GM12878 (cell line): ENCODE data around the gene ZC3H10. TPM values are rescaled to one million over a fixed set of nuclear protein-coding genes. Genes with fewer than 3 reads are reported as not detected.

Source experiments
- ATF7 ChIP-seq: fragments of 450-650 bp; IDR thresholded peaks from 2 replicates; pipeline ENCODE4 v1.6.1; 2016; ENCODE audit warnings: low read depth, mild to moderate bottlenecking
- CEBPZ ChIP-seq: fragments of 150-350 bp; IDR thresholded peaks from 2 replicates; pipeline ENCODE4 v1.6.1; 2016; ENCODE audit warnings: low read depth, low read length
- CTCF ChIP-seq, 3 experiments: IDR thresholded peaks in 2 of 3; conservative IDR thresholded peaks in 1 of 3; 2 replicates each; pipeline ENCODE4 v1.5.1; 2011; ENCODE audit warnings: low read depth in 3 of 3, low read length in 3 of 3, mild to moderate bottlenecking in 3 of 3, control low read depth in 2 of 3, moderate library complexity in 2 of 3, inconsistent platforms in 1 of 3, mixed read lengths in 1 of 3; ENCODE audit not compliant: control insufficient read depth in 2 of 3, insufficient read depth in 1 of 3; ENCODE audit errors: extremely low read depth in 1 of 3
- EP300 ChIP-seq, 2 experiments: fragments of 150-350 bp in 1 of 2; IDR thresholded peaks; 2 replicates each; pipeline ENCODE4 v1.6.1; 2011 to 2012; ENCODE audit warnings: low read depth in 2 of 2, low read length in 2 of 2, borderline replicate concordance in 1 of 2, improper control_type of control experiment in 1 of 2, inconsistent platforms in 1 of 2; ENCODE audit not compliant: control insufficient read depth in 1 of 2
- IKZF2 ChIP-seq, 2 experiments: fragments of 450-650 bp; IDR thresholded peaks; 2 replicates each; pipeline ENCODE4 v1.6.1; 2017; ENCODE audit warnings: mild to moderate bottlenecking in 2 of 2, moderate library complexity in 2 of 2
- KAT2A ChIP-seq: conservative IDR thresholded peaks from 2 replicates; pipeline ENCODE4 v1.6.1; 2011; ENCODE audit warnings: low read depth, low read length; ENCODE audit not compliant: control insufficient read depth
- MEF2B ChIP-seq: fragments of 450-650 bp; IDR thresholded peaks from 2 replicates; pipeline ENCODE4 v1.6.1; 2018; ENCODE audit warnings: mild to moderate bottlenecking, moderate library complexity; ENCODE audit not compliant: partially characterized antibody, poor library complexity, severe bottlenecking
- NR2C2 ChIP-seq: IDR thresholded peaks from 2 replicates; pipeline ENCODE4 v1.6.1; 2011; ENCODE audit warnings: borderline replicate concordance, low read depth; ENCODE audit not compliant: control insufficient read depth, insufficient read length
- RFX5 ChIP-seq: IDR thresholded peaks from 2 replicates; pipeline ENCODE4 v1.6.1; 2011; ENCODE audit warnings: low read depth, low read length, improper control_type of control experiment
- SRF ChIP-seq, 2 experiments: IDR thresholded peaks; 2 replicates each; pipeline ENCODE4 v1.6.1; 2011; ENCODE audit warnings: low read depth in 2 of 2, low read length in 2 of 2, mild to moderate bottlenecking in 1 of 2, moderate library complexity in 1 of 2
- SUZ12 ChIP-seq: fragments of 200-600 bp; sonication (generic); IDR thresholded peaks from one replicate; pipeline ENCODE4 v1.6.1; 2018; ENCODE audit warnings: antibody characterized with exemption, mild to moderate bottlenecking; ENCODE audit not compliant: unreplicated experiment
- ZZZ3 ChIP-seq: IDR thresholded peaks from 2 replicates; pipeline ENCODE4 v1.6.1; 2011; ENCODE audit warnings: low read depth; ENCODE audit not compliant: control insufficient read depth, insufficient read length
- polyA plus RNA-seq, 11 experiments: library from polyadenylated mRNA; depleted of rRNA in 4 of 11; unstranded in 6 of 11; stranded (reverse) in 5 of 11; fragments of >200 nt; fragmentation: Nextera tagmentation in 4 of 11; fragmentation: Illumina TruSeq in 1 of 11; extraction: Ambion mirVana in 4 of 11; extraction: Trizol in 1 of 11; gene quantifications; 1 replicate in 1 of 11; 2 replicates in 10 of 11; pipeline versions ENCODE4 v1.2.1 to v1.2.3, GENCODE V29; 2011 to 2016; ENCODE audit warnings: inconsistent platforms in 2 of 11, missing spikeins in 2 of 11, low read depth in 1 of 11
- total RNA-seq, 4 experiments: library from RNA; depleted of rRNA in 3 of 4; stranded (reverse); fragments of >200 nt in 3 of 4; fragmentation: Illumina TruSeq in 1 of 4; extraction: Trizol in 1 of 4; gene quantifications; 2 replicates each; pipeline versions ENCODE4 v1.2.1 to v1.2.3, GENCODE V29; 2013 to 2021

Gene ZC3H10
- total and polyA plus RNA-seq, 10 of the 15 experiments (the other 5 are each of a cell fraction or from before 2014, with no cell fraction given) = 0.56 to 6.4 (median 3.7) TPM

GRCh38 chr12:56107242-56107641 is 10.8 kb upstream of the ZC3H10 start (continued):
- TF ChIP-seq CEBPZ = no peak
- TF ChIP-seq NR2C2 = no peak
- no peak for TF ChIP-seq SRF (IDR thresholded peaks at IDR 0.05; ENCODE audit: low read depth in 2 of 2, low read length in 2 of 2)
- TF ChIP-seq RFX5 = no peak
- TF ChIP-seq ZZZ3 = no peak
- TF ChIP-seq EP300 (IDR thresholded peaks at IDR 0.05; ENCODE audit: borderline replicate concordance in 1 of 2, control insufficient read depth in 1 of 2, low read depth in 2 of 2, low read length in 2 of 2) = no peak
- no peak for TF ChIP-seq KAT2A
- TF ChIP-seq SUZ12 = no peak
- TF ChIP-seq ATF7 = no peak
- no peak for TF ChIP-seq CTCF (IDR thresholded peaks at IDR 0.05 in 2 of 3, conservative IDR thresholded peaks at IDR 0.05 in 1 of 3; ENCODE audit: control insufficient read depth in 2 of 3, extremely low read depth in 1 of 3, insufficient read depth in 1 of 3, low read depth in 3 of 3, low read length in 3 of 3)
- no peak for TF ChIP-seq MEF2B
- TF ChIP-seq IKZF2 (IDR thresholded peaks at IDR 0.05) = no peak
